Liver (tissue), 9 donors: ENCODE measurements around the gene RPL31. TPM values are rescaled to one million over a fixed set of nuclear protein-coding genes. Genes with fewer than 3 reads are reported as not detected.

ENCODE experiments used
- DNase-seq: peaks from one replicate; pipeline ENCODE4 v3.0.0-alpha.2; 2017; ENCODE audit warnings: low spot score
- H3K27ac ChIP-seq, 2 donors: one replicate each; pipeline ENCODE4 v1.7.0; 2013; ENCODE audit warnings: inconsistent platforms in 2 of 2, low read length in 2 of 2, control low read depth in 1 of 2, low read depth in 1 of 2, mild to moderate bottlenecking in 1 of 2
- H3K27me3 ChIP-seq, 4 donors: one replicate each; pipeline versions ENCODE4 v1.6.1 to v1.7.0; 2013; ENCODE audit warnings: low read length in 3 of 4, inconsistent platforms in 1 of 4, mild to moderate bottlenecking in 1 of 4, moderate library complexity in 1 of 4; ENCODE audit not compliant: control insufficient read depth in 4 of 4, insufficient read depth in 4 of 4
- H3K36me3 ChIP-seq, 4 donors: one replicate each; pipeline versions ENCODE4 v1.6.1 to v1.7.0; 2013; ENCODE audit warnings: low read length in 3 of 4, mild to moderate bottlenecking in 3 of 4, low read depth in 1 of 4, moderate library complexity in 1 of 4; ENCODE audit not compliant: control insufficient read depth in 4 of 4, insufficient read depth in 3 of 4
- H3K4me1 ChIP-seq, 4 donors: one replicate each; pipeline versions ENCODE4 v1.6.1 to v1.7.0; 2013; ENCODE audit warnings: low read length in 3 of 4, mild to moderate bottlenecking in 3 of 4, moderate library complexity in 1 of 4; ENCODE audit not compliant: control insufficient read depth in 4 of 4, insufficient read depth in 4 of 4
- H3K4me3 ChIP-seq, 3 donors: one replicate each; pipeline versions ENCODE4 v1.6.1 to v1.7.0; 2013; ENCODE audit warnings: low read length in 3 of 3, control low read depth in 1 of 3, low read depth in 1 of 3, mild to moderate bottlenecking in 1 of 3
- H3K9ac ChIP-seq, 2 donors: one replicate each; pipeline ENCODE4 v1.7.0; 2013; ENCODE audit warnings: low read length in 2 of 2, mild to moderate bottlenecking in 2 of 2, moderate library complexity in 2 of 2, control low read depth in 1 of 2, low read depth in 1 of 2
- H3K9me3 ChIP-seq, 4 donors: one replicate each; pipeline versions ENCODE4 v1.6.1 to v1.7.0; 2013; ENCODE audit warnings: low read length in 3 of 4; ENCODE audit not compliant: control insufficient read depth in 4 of 4
- ATF3 ChIP-seq: IDR thresholded peaks from 2 replicates; pipeline ENCODE4 v1.6.1; 2016; ENCODE audit warnings: antibody characterized with exemption
- CTCF ChIP-seq: fragments of 150-350 bp; IDR thresholded peaks from 2 replicates; pipeline ENCODE4 v1.5.1; 2017; ENCODE audit warnings: improper control_type of control experiment, low read depth, low read length; ENCODE audit not compliant: missing input control
- EGR1 ChIP-seq, 2 donors: IDR thresholded peaks; 2 replicates each; pipeline ENCODE4 v1.6.1; 2016 to 2018; ENCODE audit warnings: antibody characterized with exemption in 2 of 2, low read depth in 2 of 2
- FOXA1 ChIP-seq: IDR thresholded peaks from 2 replicates; pipeline ENCODE4 v1.6.1; 2016; ENCODE audit warnings: antibody characterized with exemption
- FOXA2 ChIP-seq: IDR thresholded peaks from 2 replicates; pipeline ENCODE4 v1.6.1; 2016; ENCODE audit warnings: antibody characterized with exemption
- GABPA ChIP-seq, 2 donors: IDR thresholded peaks in 1 of 2; conservative IDR thresholded peaks in 1 of 2; 2 replicates each; pipeline ENCODE4 v1.6.1; 2016; ENCODE audit warnings: antibody characterized with exemption in 2 of 2, mild to moderate bottlenecking in 1 of 2, moderate library complexity in 1 of 2
- HNF4A ChIP-seq, 2 donors: conservative IDR thresholded peaks; 2 replicates each; pipeline ENCODE4 v1.6.1; 2016; ENCODE audit warnings: antibody characterized with exemption in 2 of 2, mild to moderate bottlenecking in 2 of 2
- HNF4G ChIP-seq: IDR thresholded peaks from 2 replicates; pipeline ENCODE4 v1.6.1; 2016; ENCODE audit warnings: antibody characterized with exemption
- JUND ChIP-seq, 2 donors: IDR thresholded peaks; 2 replicates each; pipeline ENCODE4 v1.6.1; 2016; ENCODE audit warnings: antibody characterized with exemption in 2 of 2
- MAX ChIP-seq: IDR thresholded peaks from 2 replicates; pipeline ENCODE4 v1.6.1; 2016; ENCODE audit warnings: antibody characterized with exemption
- NR2F2 ChIP-seq: IDR thresholded peaks from 2 replicates; pipeline ENCODE4 v1.6.1; 2016; ENCODE audit warnings: antibody characterized with exemption
- RAD21 ChIP-seq, 2 donors: IDR thresholded peaks; 2 replicates each; pipeline ENCODE4 v1.6.1; 2016; ENCODE audit warnings: antibody characterized with exemption in 2 of 2, mild to moderate bottlenecking in 2 of 2
- REST ChIP-seq: IDR thresholded peaks from 2 replicates; pipeline ENCODE4 v1.6.1; 2016; ENCODE audit warnings: antibody characterized with exemption, mild to moderate bottlenecking
- RXRA ChIP-seq, 2 donors: IDR thresholded peaks; 2 replicates each; pipeline ENCODE4 v1.6.1; 2017 to 2018; ENCODE audit warnings: antibody characterized with exemption in 2 of 2, mild to moderate bottlenecking in 1 of 2
- SP1 ChIP-seq: IDR thresholded peaks from 2 replicates; pipeline ENCODE4 v1.6.1; 2018; ENCODE audit warnings: antibody characterized with exemption, mild to moderate bottlenecking
- TAF1 ChIP-seq: conservative IDR thresholded peaks from 2 replicates; pipeline ENCODE4 v1.6.1; 2016; ENCODE audit warnings: antibody characterized with exemption, mild to moderate bottlenecking
- YY1 ChIP-seq: IDR thresholded peaks from 2 replicates; pipeline ENCODE4 v1.6.1; 2016; ENCODE audit warnings: antibody characterized with exemption, mild to moderate bottlenecking
- ZBTB33 ChIP-seq: IDR thresholded peaks from 2 replicates; pipeline ENCODE4 v1.6.1; 2016; ENCODE audit warnings: antibody characterized with exemption
- WGBS: extraction: QIAGEN DNeasy Blood & Tissue Kit; methylation state at CpG from one replicate; pipeline ENCODE4 v1.1.7; 2013; 5-methylcytosine and 5-hydroxymethylcytosine counted together
- polyA plus RNA-seq, 2 donors: library from polyadenylated mRNA; stranded (reverse) in 1 of 2; unstranded in 1 of 2; fragments of 200-250 nt in 1 of 2; fragments of >200 nt in 1 of 2; fragmentation: Nextera tagmentation in 1 of 2; extraction: Ambion mirVana in 1 of 2; gene quantifications; one replicate each; pipeline versions ENCODE4 v1.2.1 to v1.2.3, GENCODE V29; 2013 to 2015
- total RNA-seq, 2 donors: library from RNA; depleted of rRNA; stranded (reverse); fragments of >200 nt; gene quantifications; one replicate each; pipeline ENCODE4 v1.2.3, GENCODE V29; 2014
- donor health status: healthy.
- donor health status: healthy.
- donor health status: healthy.
- donor health status: healthy.
- donor health status: healthy.

Gene RPL31
- total RNA-seq (100 to 1,000 TPM; 220 to 584 TPM), polyA plus RNA-seq (1,000 to 10,000 TPM in 1 of 2 donors, 100 to 1,000 TPM in 1; 578 to 1,995 TPM)

- peak; percentile 30 for TF ChIP-seq FOXA1
- peak; percentile 76 to 95 for TF ChIP-seq GABPA (IDR thresholded peaks at IDR 0.05 in 1 of 2, conservative IDR thresholded peaks at IDR 0.05 in 1 of 2)
- TF ChIP-seq JUND (IDR thresholded peaks at IDR 0.05): peak in 1 of 2 donors; percentile 46
- TF ChIP-seq TAF1: peak; percentile 100
- TF ChIP-seq REST: peak; percentile 96
- TF ChIP-seq ATF3: no peak
- no peak for TF ChIP-seq HNF4G
- no peak for TF ChIP-seq CTCF
- peak in 1 of 2 donors; percentile 28 for TF ChIP-seq RXRA (IDR thresholded peaks at IDR 0.05)
- TF ChIP-seq RAD21 (IDR thresholded peaks at IDR 0.05): peak; percentile 3 to 31
- TF ChIP-seq HNF4A (conservative IDR thresholded peaks at IDR 0.05): peak in 1 of 2 donors; percentile 49
- peak; percentile 94 for TF ChIP-seq MAX
- TF ChIP-seq SP1: peak; percentile 69
- peak; percentile 92 for TF ChIP-seq YY1
- peak; percentile 27 for TF ChIP-seq FOXA2
- TF ChIP-seq ZBTB33: no peak
- TF ChIP-seq NR2F2: peak; percentile 49
- TF ChIP-seq EGR1 (IDR thresholded peaks at IDR 0.05; ENCODE audit: low read depth in 2 of 2): peak; percentile 18 to 76
- peak within 1 kb of the TSS; percentile 62 to 95 (median 78) for H3K4me3 ChIP-seq
- H3K36me3 ChIP-seq: peaks cover 6 to 33% (median 30%) of the 10 kb centered on the region in 4 donors
- H3K9ac ChIP-seq: peak within 1 kb of the TSS; percentile 90 to 98
- no peaks in the 10 kb centered on the region for H3K27me3 ChIP-seq
- WGBS: 2% methylated on average over 59 of the region's 59 CpGs
- no peaks in the 10 kb centered on the region for H3K9me3 ChIP-seq
- peak within 1 kb of the TSS; percentile 83 to 95 for H3K27ac ChIP-seq
- peaks cover 0 to 33% (median 16%) of the 10 kb centered on the region in 4 donors for H3K4me1 ChIP-seq
- DNase-seq: peak; percentile 92
Observed at GRCh38 chr2:101001691-101002561, at the start of gene RPL31. RPL31 (plus strand) TSS chr2:101002289; CDS start chr2:101002702, 413 bp downstream.
